ENCODE results near the gene MSANTD2. TPM values are rescaled to one million over a fixed set of nuclear protein-coding genes. Genes with fewer than 3 reads are reported as not detected.

The MSANTD2 gene
- total and polyA plus RNA-seq, 2 experiments from 2014 or later = 18.7 to 34.4 TPM

DNA sequence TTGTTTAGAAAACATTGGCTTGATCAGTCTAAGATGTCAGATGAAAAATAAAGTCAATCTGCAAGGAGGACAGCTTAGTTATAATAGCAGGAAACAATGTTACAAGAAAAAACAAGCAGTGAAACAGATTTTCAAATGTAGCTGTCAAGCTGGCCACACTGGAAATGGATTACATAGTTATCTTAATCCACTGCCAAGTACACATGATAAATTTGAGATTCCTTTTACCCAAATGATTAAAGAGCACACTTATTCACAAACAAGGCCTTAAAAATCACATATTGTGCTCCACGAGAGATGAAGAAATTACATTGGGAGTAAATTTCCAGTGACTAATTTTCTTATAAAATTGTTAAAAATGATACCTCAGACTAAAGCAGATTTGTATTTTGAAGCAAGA is 20.6 kb downstream of the MSANTD2 start:
- Mint-ChIP-seq H3K4me1 (peaks cover 9% of the 10 kb centered on the region; the same call in 2 of the 3 replicates), H3K9me3 (no peaks in the 10 kb centered on the region), H3K36me3 (ENCODE audit: low read depth) (peaks cover 7% of the 10 kb centered on the region; the same call in 2 of the 3 replicates), H3K4me3 (no peak overlapping the region), H3K27ac (no peak overlapping the region), H3K27me3 (ENCODE audit: insufficient read depth, low read depth, poor library complexity) (no peaks in the 10 kb centered on the region)
- Histone ChIP-seq H3K9me2 (ENCODE audit: insufficient read depth) (no peaks in the 10 kb centered on the region), H4K20me1 (replicated peaks; ENCODE audit: insufficient read depth) (peaks cover 5% of the 10 kb centered on the region), H3K79me2 (replicated peaks; ENCODE audit: insufficient read depth) (peaks cover 72% of the 10 kb centered on the region), H2AFZ (no peak overlapping the region), H3K27ac (ENCODE audit: low read depth) (no peak overlapping the region), H3K4me2 (no peak overlapping the region), H3K36me3 (ENCODE audit: insufficient read depth) (no peaks in the 10 kb centered on the region; the same call in 1 of the 2 replicates), H3K4me3 (no peak overlapping the region), H3K4me1 (ENCODE audit: insufficient read depth) (no peaks in the 10 kb centered on the region), H3F3A (replicated peaks; ENCODE audit: low read depth) (no peaks in the 10 kb centered on the region), H3K27me3 (ENCODE audit: insufficient read depth) (no peaks in the 10 kb centered on the region)
- no peak for TF ChIP-seq ZNF331 (CRISPR knock-in tag; IDR thresholded peaks at IDR 0.05; ENCODE audit: low read depth)
- TF ChIP-seq POLR2AphosphoS5 (IDR thresholded peaks at IDR 0.05; ENCODE audit: low read depth) = no peak
- TF ChIP-seq ZNF114 (CRISPR knock-in tag; IDR thresholded peaks at IDR 0.05) = no peak
- TF ChIP-seq CTCF (conservative IDR thresholded peaks at IDR 0.05; ENCODE audit: low read depth in 2 of 2) = no peak
- no peak for TF ChIP-seq EZH2 (IDR thresholded peaks at IDR 0.05; ENCODE audit: low read depth, unreplicated experiment)
- no peak for TF ChIP-seq JUNB (IDR thresholded peaks at IDR 0.05; ENCODE audit: unreplicated experiment)
- no peak for TF ChIP-seq ETS1 (IDR thresholded peaks at IDR 0.05)
- no peak for TF ChIP-seq REST (IDR thresholded peaks at IDR 0.05; ENCODE audit: unreplicated experiment)
- no peak for TF ChIP-seq STAT1 (IDR thresholded peaks at IDR 0.05; ENCODE audit: unreplicated experiment)
- no peak for TF ChIP-seq EZH2phosphoT487 (IDR thresholded peaks at IDR 0.05; ENCODE audit: unreplicated experiment)
- TF ChIP-seq ZNF462 (CRISPR knock-in tag; IDR thresholded peaks at IDR 0.05) = no peak
- no peak for TF ChIP-seq NANOG (IDR thresholded peaks at IDR 0.05; ENCODE audit: borderline replicate concordance)
- no peak for TF ChIP-seq CREB1 (CRISPR knock-in tag; IDR thresholded peaks at IDR 0.05; ENCODE audit: low read depth)
- no peak for ATAC-seq
- DNase-seq (ENCODE audit: low spot score) = no peak
